SU-DHL-6 (cell line): ENCODE results near the gene PRKCE.

Experiments used
- H2AFZ ChIP-seq: fragments of 200-600 bp; sonication (generic); 2 replicates; pipeline ENCODE4 v1.6.1; 2014; ENCODE audit warnings: low read depth, mild to moderate bottlenecking, moderate library complexity, mixed read lengths, antibody characterized with exemption, low read length; ENCODE audit not compliant: severe bottlenecking
- H3F3A ChIP-seq: fragments of 200-600 bp; shearing (Covaris generic); 2 replicates; pipeline ENCODE4 v1.6.0; 2016; ENCODE audit warnings: antibody characterized with exemption, mild to moderate bottlenecking; ENCODE audit not compliant: insufficient read depth
- H3K27ac ChIP-seq: fragments of 200-600 bp; sonication (generic); 2 replicates; pipeline ENCODE4 v1.5.1; 2016; ENCODE audit warnings: low read depth, mild to moderate bottlenecking, low read length, moderate library complexity, mixed read lengths
- H3K27me3 ChIP-seq: fragments of 200-600 bp; sonication (generic), shearing (Covaris generic); 2 replicates; pipeline ENCODE4 v1.6.0; 2014; ENCODE audit warnings: mild to moderate bottlenecking, low read length
- H3K36me3 ChIP-seq: fragments of 200-600 bp; sonication (generic); 2 replicates; pipeline ENCODE4 v1.6.1; 2014; ENCODE audit warnings: mild to moderate bottlenecking, low read length, mixed read lengths
- H3K4me2 ChIP-seq: fragments of 300-600, 200-600 bp; shearing (Covaris generic), sonication (generic); 2 replicates; pipeline ENCODE4 v1.6.0; 2014; ENCODE audit warnings: low read length, low read depth, mild to moderate bottlenecking; ENCODE audit not compliant: poor library complexity, severe bottlenecking
- H3K4me3 ChIP-seq: fragments of 200-600 bp; sonication (generic); 2 replicates; pipeline ENCODE4 v1.5.1; 2014; ENCODE audit warnings: antibody characterized with exemption, low read length, mild to moderate bottlenecking, mixed read lengths; ENCODE audit not compliant: insufficient read depth, poor library complexity, severe bottlenecking
- H3K79me2 ChIP-seq: fragments of 200-600 bp; sonication (generic); 2 replicates; pipeline ENCODE4 v1.6.1; 2014; ENCODE audit warnings: mild to moderate bottlenecking, low read length, moderate library complexity; ENCODE audit not compliant: insufficient read depth
- H3K9ac ChIP-seq: fragments of 200-600 bp; sonication (generic); 2 replicates; pipeline ENCODE4 v1.7.0; 2014; ENCODE audit warnings: mild to moderate bottlenecking, low read length
- H3K9me2 ChIP-seq: fragments of 200-600 bp; sonication (generic); replicated peaks from 2 replicates; pipeline ENCODE4 v1.6.1; 2014; ENCODE audit warnings: low read length; ENCODE audit not compliant: insufficient read depth
- H3K9me3 ChIP-seq: fragments of 200-600 bp; sonication (generic); 2 replicates; pipeline ENCODE4 v1.6.1; 2014; ENCODE audit warnings: low read length, mixed read lengths; ENCODE audit not compliant: insufficient read depth
- H4K20me1 ChIP-seq: fragments of 200-600 bp; sonication (generic); 2 replicates; pipeline ENCODE4 v1.6.1; 2014; ENCODE audit warnings: low read depth, mild to moderate bottlenecking, antibody characterized with exemption, low read length, moderate library complexity, mixed read lengths
- EZH2phosphoT487 ChIP-seq: fragments of 200-600 bp; sonication (generic), shearing (Covaris generic); conservative IDR thresholded peaks from 2 replicates; pipeline ENCODE4 v1.6.1; 2018; ENCODE audit warnings: mild to moderate bottlenecking, antibody characterized with exemption, low read length, moderate library complexity, mixed read lengths
- TF ChIP-seq, protein P1 (sequence below): fragments of 200-600 bp; sonication (generic); IDR thresholded peaks from one replicate; pipeline ENCODE4 v1.5.1; 2017; ENCODE audit warnings: antibody characterized with exemption, mild to moderate bottlenecking, low read length, moderate library complexity; ENCODE audit not compliant: insufficient read depth, poor library complexity, severe bottlenecking

The PRKCE gene

GRCh38 chr2:45606796-45607195 lies 44.7 kb upstream of the PRKCE start:
- no peak overlapping the region for H2AFZ ChIP-seq
- peaks cover 6% of the 10 kb centered on the region for H3F3A ChIP-seq
- H3K27me3 ChIP-seq, result no peaks in the 10 kb centered on the region
- no peak overlapping the region for H3K4me3 ChIP-seq
- H3K9me3 ChIP-seq, result no peaks in the 10 kb centered on the region
- no peaks in the 10 kb centered on the region for H3K9me2 ChIP-seq
- peaks cover 34% of the 10 kb centered on the region for H3K79me2 ChIP-seq
- no peak overlapping the region for H3K4me2 ChIP-seq
- no peak overlapping the region for H3K9ac ChIP-seq
- TF ChIP-seq, protein P1, sequence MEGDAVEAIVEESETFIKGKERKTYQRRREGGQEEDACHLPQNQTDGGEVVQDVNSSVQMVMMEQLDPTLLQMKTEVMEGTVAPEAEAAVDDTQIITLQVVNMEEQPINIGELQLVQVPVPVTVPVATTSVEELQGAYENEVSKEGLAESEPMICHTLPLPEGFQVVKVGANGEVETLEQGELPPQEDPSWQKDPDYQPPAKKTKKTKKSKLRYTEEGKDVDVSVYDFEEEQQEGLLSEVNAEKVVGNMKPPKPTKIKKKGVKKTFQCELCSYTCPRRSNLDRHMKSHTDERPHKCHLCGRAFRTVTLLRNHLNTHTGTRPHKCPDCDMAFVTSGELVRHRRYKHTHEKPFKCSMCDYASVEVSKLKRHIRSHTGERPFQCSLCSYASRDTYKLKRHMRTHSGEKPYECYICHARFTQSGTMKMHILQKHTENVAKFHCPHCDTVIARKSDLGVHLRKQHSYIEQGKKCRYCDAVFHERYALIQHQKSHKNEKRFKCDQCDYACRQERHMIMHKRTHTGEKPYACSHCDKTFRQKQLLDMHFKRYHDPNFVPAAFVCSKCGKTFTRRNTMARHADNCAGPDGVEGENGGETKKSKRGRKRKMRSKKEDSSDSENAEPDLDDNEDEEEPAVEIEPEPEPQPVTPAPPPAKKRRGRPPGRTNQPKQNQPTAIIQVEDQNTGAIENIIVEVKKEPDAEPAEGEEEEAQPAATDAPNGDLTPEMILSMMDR, result no peak
- no peak for TF ChIP-seq EZH2phosphoT487
- no peak overlapping the region for H3K27ac ChIP-seq
- peaks cover 5% of the 10 kb centered on the region; the same call in 1 of the 2 replicates for H3K36me3 ChIP-seq
- H4K20me1 ChIP-seq, result no peaks in the 10 kb centered on the region

DNA sequence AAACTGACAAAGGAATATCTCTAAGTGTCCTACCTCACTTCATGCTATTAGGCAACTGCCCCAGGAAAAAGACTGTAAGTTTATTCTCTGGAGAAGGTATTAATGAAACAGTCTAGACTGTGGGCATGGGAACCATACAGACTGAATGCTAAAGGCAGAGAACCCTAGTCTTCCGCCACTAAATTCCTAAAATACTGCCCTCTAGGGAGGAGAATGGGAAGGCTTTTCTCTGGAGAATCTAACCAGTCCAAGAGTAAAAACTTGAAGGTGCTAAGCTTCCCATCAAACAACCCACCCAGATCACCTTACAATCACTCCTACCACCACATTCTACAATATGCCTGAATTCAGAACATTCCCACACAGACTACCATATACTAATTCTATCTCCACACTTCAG lies 43.8 kb upstream of the PRKCE start:
- H3K9me3 ChIP-seq, result no peaks in the 10 kb centered on the region
- TF ChIP-seq, protein P1, result no peak
- TF ChIP-seq EZH2phosphoT487, result no peak
- peaks cover 34% of the 10 kb centered on the region for H3K79me2 ChIP-seq
- H3K36me3 ChIP-seq, result peaks cover 3% of the 10 kb centered on the region; the same call in 1 of the 2 replicates
- H4K20me1 ChIP-seq, result no peaks in the 10 kb centered on the region
- H3K27ac ChIP-seq, result no peak overlapping the region
- H3F3A ChIP-seq, result peaks cover 13% of the 10 kb centered on the region
- no peak overlapping the region for H3K4me2 ChIP-seq
- H2AFZ ChIP-seq, result no peak overlapping the region
- no peaks in the 10 kb centered on the region for H3K9me2 ChIP-seq
- H3K4me3 ChIP-seq, result no peak overlapping the region
- no peaks in the 10 kb centered on the region for H3K27me3 ChIP-seq
- no peak overlapping the region for H3K9ac ChIP-seq

- Histone ChIP-seq H2AFZ (peak overlapping the region; percentile 97), H4K20me1 (no peaks in the 10 kb centered on the region), H3K4me2 (peak overlapping the region; percentile 78), H3K9me3 (no peaks in the 10 kb centered on the region), H3K4me3 (peak overlapping the region; percentile 92), H3K27me3 (no peaks in the 10 kb centered on the region), H3F3A (peaks cover 13% of the 10 kb centered on the region), H3K9me2 (no peaks in the 10 kb centered on the region), H3K9ac (peak overlapping the region; percentile 85), H3K79me2 (peaks cover 34% of the 10 kb centered on the region), H3K27ac (peak overlapping the region; percentile 82), H3K36me3 (no peaks in the 10 kb centered on the region)
- TF ChIP-seq, protein P1, result peak; percentile 15
- TF ChIP-seq EZH2phosphoT487, result no peak
These were observed 41.0 kb upstream of the PRKCE start for GRCh38 chr2:45610281-45611019.
